NCI-H146 (cell line): ENCODE results near the gene CXCL12.

Experiments used
- DNase-seq: peaks from one replicate; lab custom pipeline; 2025; lab: John Stamatoyannopoulos, UW

Gene CXCL12

GRCh38 chr10:44399659-44400451 is 15.0 kb upstream of the CXCL12 start:
- DNase-seq = no peak

GRCh38 chr10:44398747-44399658 is 14.1 kb upstream of the CXCL12 start:
- no peak for DNase-seq

GRCh38 chr10:44398271-44398670 is 13.4 kb upstream of the CXCL12 start:
- DNase-seq = no peak

GRCh38 chr10:44397476-44398225 is 12.8 kb upstream of the CXCL12 start:
- DNase-seq = no peak

GRCh38 chr10:44396671-44397191 is 11.8 kb upstream of the CXCL12 start:
- no peak for DNase-seq

- no peak for DNase-seq
These were observed 11.2 kb upstream of the CXCL12 start for GRCh38 chr10:44395902-44396670.

GRCh38 chr10:44395396-44395795 is 10.5 kb upstream of the CXCL12 start:
- DNase-seq = no peak

GRCh38 chr10:44394696-44395381 is 9.9 kb upstream of the CXCL12 start:
- DNase-seq = no peak

- DNase-seq = no peak
These were observed 9.1 kb upstream of the CXCL12 start for GRCh38 chr10:44393834-44394547.

GRCh38 chr10:44393051-44393630 is 8.2 kb upstream of the CXCL12 start:
- no peak for DNase-seq

GRCh38 chr10:44392420-44392819 is 7.5 kb upstream of the CXCL12 start:
- DNase-seq = no peak

- DNase-seq = no peak
These were observed 7.1 kb upstream of the CXCL12 start for GRCh38 chr10:44391981-44392380.

- DNase-seq = no peak
These were observed 5.7 kb upstream of the CXCL12 start for GRCh38 chr10:44390585-44391072.

GRCh38 chr10:44389556-44389955 is 4.7 kb upstream of the CXCL12 start:
- no peak for DNase-seq

- DNase-seq = no peak
These were observed 4.3 kb upstream of the CXCL12 start for GRCh38 chr10:44389150-44389549.

GRCh38 chr10:44388641-44389040 is 3.7 kb upstream of the CXCL12 start:
- DNase-seq = no peak

- no peak for DNase-seq
These were observed 3.0 kb upstream of the CXCL12 start for GRCh38 chr10:44387853-44388251.

- DNase-seq = peak; percentile 10
These were observed 1.7 kb upstream of the CXCL12 start for GRCh38 chr10:44386546-44387052.
